ENCODE results near the gene E2F6.

Gene E2F6

DNA sequence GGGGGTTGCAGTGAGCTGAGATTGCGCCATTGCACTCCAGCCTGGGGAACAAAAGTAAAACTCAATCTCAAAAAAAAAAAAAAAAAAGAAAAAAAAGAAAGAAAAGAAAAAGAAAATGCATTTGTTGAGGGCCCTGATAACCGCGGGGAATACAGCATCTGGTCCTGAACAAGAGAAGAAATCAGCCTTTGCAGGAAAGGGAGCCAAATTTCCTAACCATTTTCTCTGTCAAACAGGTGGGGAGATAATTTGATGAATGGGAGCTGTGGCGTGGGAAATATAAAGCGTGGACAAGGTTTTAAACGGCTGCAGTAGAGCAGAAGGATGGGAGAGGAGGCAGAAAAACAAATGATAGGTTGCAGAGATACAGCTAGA is 864 bp downstream of the E2F6 start:
- DNase-seq (ENCODE audit: low read depth): no peak
- H3K4me3 ChIP-seq (ENCODE audit: control insufficient read depth, low read depth, low read length): peak overlapping the region; percentile 79
- TF ChIP-seq, protein P1, sequence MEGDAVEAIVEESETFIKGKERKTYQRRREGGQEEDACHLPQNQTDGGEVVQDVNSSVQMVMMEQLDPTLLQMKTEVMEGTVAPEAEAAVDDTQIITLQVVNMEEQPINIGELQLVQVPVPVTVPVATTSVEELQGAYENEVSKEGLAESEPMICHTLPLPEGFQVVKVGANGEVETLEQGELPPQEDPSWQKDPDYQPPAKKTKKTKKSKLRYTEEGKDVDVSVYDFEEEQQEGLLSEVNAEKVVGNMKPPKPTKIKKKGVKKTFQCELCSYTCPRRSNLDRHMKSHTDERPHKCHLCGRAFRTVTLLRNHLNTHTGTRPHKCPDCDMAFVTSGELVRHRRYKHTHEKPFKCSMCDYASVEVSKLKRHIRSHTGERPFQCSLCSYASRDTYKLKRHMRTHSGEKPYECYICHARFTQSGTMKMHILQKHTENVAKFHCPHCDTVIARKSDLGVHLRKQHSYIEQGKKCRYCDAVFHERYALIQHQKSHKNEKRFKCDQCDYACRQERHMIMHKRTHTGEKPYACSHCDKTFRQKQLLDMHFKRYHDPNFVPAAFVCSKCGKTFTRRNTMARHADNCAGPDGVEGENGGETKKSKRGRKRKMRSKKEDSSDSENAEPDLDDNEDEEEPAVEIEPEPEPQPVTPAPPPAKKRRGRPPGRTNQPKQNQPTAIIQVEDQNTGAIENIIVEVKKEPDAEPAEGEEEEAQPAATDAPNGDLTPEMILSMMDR (IDR thresholded peaks at IDR 0.05; ENCODE audit: control insufficient read depth, insufficient read depth, low read depth, low read length, missing control alignments): no peak

GRCh38 chr2:11459816-11460215 is 6.1 kb downstream of the E2F6 start:
- no peak for DNase-seq (ENCODE audit: low read depth)
- TF ChIP-seq, protein P1 (IDR thresholded peaks at IDR 0.05; ENCODE audit: control insufficient read depth, insufficient read depth, low read depth, low read length, missing control alignments): no peak
- no peak overlapping the region for H3K4me3 ChIP-seq (ENCODE audit: control insufficient read depth, low read depth, low read length)

- DNase-seq (ENCODE audit: low read depth): no peak
- TF ChIP-seq, protein P1 (IDR thresholded peaks at IDR 0.05; ENCODE audit: control insufficient read depth, insufficient read depth, low read depth, low read length, missing control alignments): no peak
- H3K4me3 ChIP-seq (ENCODE audit: control insufficient read depth, low read depth, low read length): no peak overlapping the region
Measured at GRCh38 chr2:11458753-11459152, 7.2 kb downstream of the E2F6 start.

DNA sequence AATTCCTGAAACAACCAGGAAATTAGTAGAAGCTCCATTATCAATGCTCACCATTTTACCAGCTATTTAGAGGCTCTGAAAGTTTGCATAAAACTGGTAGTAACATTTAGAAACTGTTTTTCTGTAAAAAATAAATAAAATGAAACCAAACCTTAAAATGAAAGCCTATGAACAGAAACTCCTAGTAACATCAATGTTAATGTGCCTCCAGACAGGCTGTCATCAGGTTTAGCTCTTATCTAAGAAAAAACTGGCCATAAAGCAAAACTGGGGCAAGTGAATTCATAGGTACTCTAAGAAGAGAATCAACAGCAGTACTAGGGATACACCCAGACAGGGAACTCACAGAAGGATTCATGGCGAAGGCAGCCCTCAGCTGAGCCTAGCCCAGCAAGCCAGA is 8.0 kb downstream of the E2F6 start:
- no peak overlapping the region for H3K4me3 ChIP-seq (ENCODE audit: control insufficient read depth, low read depth, low read length)
- no peak for DNase-seq (ENCODE audit: low read depth)
- TF ChIP-seq, protein P1 (IDR thresholded peaks at IDR 0.05; ENCODE audit: control insufficient read depth, insufficient read depth, low read depth, low read length, missing control alignments): no peak

- TF ChIP-seq, protein P1 (IDR thresholded peaks at IDR 0.05; ENCODE audit: control insufficient read depth, insufficient read depth, low read depth, low read length, missing control alignments): no peak
- no peak for DNase-seq (ENCODE audit: low read depth)
- H3K4me3 ChIP-seq (ENCODE audit: control insufficient read depth, low read depth, low read length): no peak overlapping the region
Measured at GRCh38 chr2:11456251-11456650, 9.7 kb downstream of the E2F6 start.

DNA sequence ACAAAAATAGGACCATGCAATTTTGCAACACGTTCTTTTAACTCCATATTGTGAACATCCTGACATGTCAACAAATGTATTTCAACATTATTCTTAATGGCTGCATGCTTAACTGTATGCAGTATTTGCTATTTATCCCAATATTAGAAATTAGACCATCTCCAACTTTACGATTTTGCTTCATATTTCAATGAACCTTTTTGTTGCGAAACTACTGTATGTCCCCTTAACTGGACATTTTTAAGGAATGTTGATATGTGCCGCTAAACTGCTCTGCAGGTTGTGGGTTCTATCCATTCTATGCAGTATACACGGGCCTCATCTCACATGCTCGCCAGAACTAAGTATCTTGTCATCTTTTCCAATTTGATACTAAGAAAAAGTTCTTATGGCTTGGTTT is 11.1 kb downstream of the E2F6 start:
- TF ChIP-seq, protein P1 (IDR thresholded peaks at IDR 0.05; ENCODE audit: control insufficient read depth, insufficient read depth, low read depth, low read length, missing control alignments): no peak
- no peak for DNase-seq (ENCODE audit: low read depth)
- H3K4me3 ChIP-seq (ENCODE audit: control insufficient read depth, low read depth, low read length): no peak overlapping the region

DNA sequence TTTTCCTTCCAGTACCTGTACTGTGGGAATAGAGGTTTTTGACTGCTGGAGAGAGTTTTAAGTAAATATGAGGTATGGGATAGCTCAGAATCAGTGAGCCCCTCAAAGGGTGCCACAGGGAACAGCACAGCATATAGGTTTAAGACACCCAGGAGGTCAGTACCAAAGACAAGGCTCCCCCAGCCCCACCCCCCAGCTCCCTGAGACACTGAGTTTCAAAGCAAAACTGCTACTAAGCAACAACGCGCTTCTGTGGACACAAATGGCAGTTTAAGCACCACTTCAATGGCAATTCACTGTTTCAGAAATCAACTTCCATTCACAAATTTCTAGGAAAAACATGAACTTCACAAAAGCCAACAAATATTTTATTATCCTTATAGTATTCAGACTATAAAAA is 15.2 kb downstream of the E2F6 start:
- DNase-seq (ENCODE audit: low read depth): no peak
- H3K4me3 ChIP-seq (ENCODE audit: control insufficient read depth, low read depth, low read length): no peak overlapping the region
- TF ChIP-seq, protein P1 (IDR thresholded peaks at IDR 0.05; ENCODE audit: control insufficient read depth, insufficient read depth, low read depth, low read length, missing control alignments): no peak
